Keratinocyte (primary cell): Measurements from ENCODE around the gene CYB5R4. TPM values are rescaled to one million over a fixed set of nuclear protein-coding genes. Genes with fewer than 3 reads are reported as not detected.
"Not testable (repeated sequence)": the region's sequence is repeated elsewhere in the genome, so short reads cannot be mapped to it uniquely, and the experiment has no call there.

ENCODE experiments used
- DNase-seq: peaks from one replicate; pipeline ENCODE4 v3.0.0-alpha.2; 2011; ENCODE audit warnings: low read depth, missing footprints, low spot score
- FAIRE-seq: peaks from 2 replicates; lab custom pipeline; 2011; peaks lifted over from hg19 to GRCh38; lab: Jason Lieb, UNC
- H2AFZ ChIP-seq: 2 replicates; pipeline ENCODE4 v1.6.0; 2012; ENCODE audit warnings: low read length, control low read depth, inconsistent platforms; ENCODE audit not compliant: control insufficient read depth
- H3K27ac ChIP-seq: 2 replicates; pipeline ENCODE4 v1.5.1; 2011; ENCODE audit warnings: low read length; ENCODE audit not compliant: control insufficient read depth, insufficient read depth
- H3K27me3 ChIP-seq: 3 replicates; pipeline ENCODE4 v1.6.0; 2011; ENCODE audit warnings: low read length; ENCODE audit not compliant: control insufficient read depth, insufficient read depth; ENCODE audit errors: extremely low read depth
- H3K36me3 ChIP-seq, 2 experiments: 2 replicates in 1 of 2; 3 replicates in 1 of 2; pipeline ENCODE4 v1.5.1; 2011; ENCODE audit warnings: low read length in 2 of 2, mild to moderate bottlenecking in 1 of 2; ENCODE audit not compliant: control insufficient read depth in 2 of 2, insufficient read depth in 2 of 2; ENCODE audit errors: extremely low read depth in 1 of 2
- H3K4me1 ChIP-seq: 3 replicates; pipeline ENCODE4 v1.5.1; 2011; ENCODE audit warnings: low read length; ENCODE audit not compliant: control insufficient read depth, insufficient read depth; ENCODE audit errors: extremely low read depth
- H3K4me2 ChIP-seq: 3 replicates; pipeline ENCODE4 v1.6.0; 2011; ENCODE audit warnings: low read depth, low read length; ENCODE audit not compliant: control insufficient read depth, insufficient read depth; ENCODE audit errors: extremely low read depth
- H3K4me3 ChIP-seq, 3 experiments: fragments of 200-600 bp in 1 of 3; sonication (generic) in 1 of 3; 2 replicates in 2 of 3; 3 replicates in 1 of 3; pipeline ENCODE4 v1.5.1; 2011 to 2016; ENCODE audit warnings: low read length in 3 of 3, mild to moderate bottlenecking in 3 of 3, control low read depth in 2 of 3, inconsistent platforms in 1 of 3, low read depth in 1 of 3, mixed read lengths in 1 of 3, mixed run types in 1 of 3, moderate library complexity in 1 of 3; ENCODE audit not compliant: control insufficient read depth in 2 of 3, insufficient read depth in 2 of 3; ENCODE audit errors: extremely low read depth in 1 of 3
- H3K79me2 ChIP-seq: 2 replicates; pipeline ENCODE4 v1.6.0; 2012; ENCODE audit warnings: low read length; ENCODE audit not compliant: control insufficient read depth, insufficient read depth
- H3K9ac ChIP-seq: 3 replicates; pipeline ENCODE4 v1.6.0; 2011; ENCODE audit warnings: low read length; ENCODE audit not compliant: control insufficient read depth, insufficient read depth; ENCODE audit errors: extremely low read depth
- H3K9me1 ChIP-seq: 3 replicates; pipeline ENCODE4 v1.6.0; 2011; ENCODE audit warnings: low read length; ENCODE audit not compliant: control insufficient read depth, insufficient read depth; ENCODE audit errors: extremely low read depth
- H3K9me3 ChIP-seq: 2 replicates; pipeline ENCODE4 v1.5.1; 2012; ENCODE audit warnings: low read depth, low read length; ENCODE audit not compliant: control insufficient read depth
- H4K20me1 ChIP-seq: 3 replicates; pipeline ENCODE4 v1.6.0; 2011; ENCODE audit warnings: low read length; ENCODE audit not compliant: control insufficient read depth, insufficient read depth; ENCODE audit errors: extremely low read depth
- CTCF ChIP-seq, 3 experiments: IDR thresholded peaks in 1 of 3; conservative IDR thresholded peaks in 1 of 3; optimal IDR thresholded peaks in 1 of 3; 2 replicates in 2 of 3; 3 replicates in 1 of 3; pipeline versions ENCODE3 to v1.5.1; 2011; ENCODE audit warnings: low read length in 3 of 3, mild to moderate bottlenecking in 3 of 3, moderate library complexity in 2 of 3, control low read depth in 1 of 3, inconsistent platforms in 1 of 3; ENCODE audit not compliant: insufficient read depth in 2 of 3; ENCODE audit errors: extremely low read depth in 1 of 3
- EZH2 ChIP-seq: IDR thresholded peaks from one replicate; pipeline ENCODE4 v1.6.1; 2012; ENCODE audit warnings: inconsistent platforms, mild to moderate bottlenecking, low read length, moderate library complexity
- dilution Hi-C: fragments of 300-500 bp; cut with MboI; formaldehyde crosslinking; loops from one replicate; pipeline ENCODE4 v1.7.0; 2020; ENCODE audit warnings: low sequenced_read_pairs; ENCODE audit not compliant: extremely low pct_ligation_motif_present
- polyA plus RNA-seq, 5 experiments: library from polyadenylated mRNA; depleted of rRNA in 3 of 5; stranded (reverse) in 3 of 5; stranded (forward) in 1 of 5; unstranded in 1 of 5; fragments of >200 nt; gene quantifications; 1 replicate in 1 of 5; 2 replicates in 3 of 5; 3 replicates in 1 of 5; pipeline versions ENCODE4 v1.2.1 to v1.2.3, GENCODE V29; 2011 to 2012; ENCODE audit warnings: missing spikeins in 2 of 5, low read depth in 1 of 5, low replicate concordance in 1 of 5

CYB5R4 gene
- polyA plus RNA-seq, 1 donor (not counting 4 experiments of a cell fraction or from before 2014, with no cell fraction given), result 14.0 TPM

- H2AFZ ChIP-seq, result no peak overlapping the region
- no peak overlapping the region for H3K4me3 ChIP-seq
- H3K9me3 ChIP-seq, result no peaks in the 10 kb centered on the region
- no peaks in the 10 kb centered on the region for H3K4me1 ChIP-seq
- H3K27ac ChIP-seq, result no peak overlapping the region
- no peaks in the 10 kb centered on the region for H3K79me2 ChIP-seq
- DNase-seq (no peak), FAIRE-seq (no peak)
- no peaks in the 10 kb centered on the region for H3K27me3 ChIP-seq
- H3K9ac ChIP-seq, result no peak overlapping the region
- dilution Hi-C loops, result no loop called here
- TF ChIP-seq CTCF (optimal IDR thresholded peaks at IDR 0.05 in 1 of 3, IDR thresholded peaks at IDR 0.05 in 1 of 3, conservative IDR thresholded peaks at IDR 0.05 in 1 of 3; ENCODE audit: extremely low read depth in 1 of 3, insufficient read depth in 2 of 3, low read length in 3 of 3) (no peak), EZH2 (no peak)
- no peaks in the 10 kb centered on the region for H3K9me1 ChIP-seq
- no peak overlapping the region for H3K4me2 ChIP-seq
- no peaks in the 10 kb centered on the region for H4K20me1 ChIP-seq
- no peaks in the 10 kb centered on the region for H3K36me3 ChIP-seq
Measured at GRCh38 chr6:83927470-83927869, 68.0 kb downstream of the CYB5R4 start.

- no peak overlapping the region for H3K4me2 ChIP-seq
- no peak overlapping the region for H2AFZ ChIP-seq
- H3K79me2 ChIP-seq, result no peaks in the 10 kb centered on the region
- H3K9ac ChIP-seq, result no peak overlapping the region
- no peaks in the 10 kb centered on the region for H4K20me1 ChIP-seq
- dilution Hi-C loops, result no loop called here
- DNase-seq (no peak), FAIRE-seq (no peak)
- H3K9me1 ChIP-seq, result no peaks in the 10 kb centered on the region
- no peaks in the 10 kb centered on the region for H3K9me3 ChIP-seq
- H3K36me3 ChIP-seq, result no peaks in the 10 kb centered on the region
- H3K4me3 ChIP-seq, result no peak overlapping the region
- no peak overlapping the region for H3K27ac ChIP-seq
- H3K4me1 ChIP-seq, result no peaks in the 10 kb centered on the region
- no peaks in the 10 kb centered on the region for H3K27me3 ChIP-seq
- TF ChIP-seq EZH2, result no peak
- no peak for TF ChIP-seq CTCF (optimal IDR thresholded peaks at IDR 0.05 in 1 of 3, IDR thresholded peaks at IDR 0.05 in 1 of 3, conservative IDR thresholded peaks at IDR 0.05 in 1 of 3; ENCODE audit: extremely low read depth in 1 of 3, insufficient read depth in 2 of 3, low read length in 3 of 3)
Measured at GRCh38 chr6:83928286-83928685, 68.8 kb downstream of the CYB5R4 start.

GRCh38 chr6:83946201-83946833, 86.8 kb downstream of the CYB5R4 start:
- H3K4me2 ChIP-seq, H3K4me1 ChIP-seq, H3K36me3 ChIP-seq, H3K79me2 ChIP-seq, H3K27me3 ChIP-seq, H3K9me1 ChIP-seq, DNase-seq, dilution Hi-C loops, FAIRE-seq, H3K9me3 ChIP-seq, H2AFZ ChIP-seq, H3K27ac ChIP-seq, H4K20me1 ChIP-seq, H3K9ac ChIP-seq, H3K4me3 ChIP-seq: not testable (repeated sequence)

GRCh38 chr6:83947983-83948382, 88.5 kb downstream of the CYB5R4 start:
- H3K27ac ChIP-seq, H3K36me3 ChIP-seq, DNase-seq, H3K9ac ChIP-seq, H3K4me1 ChIP-seq, H3K79me2 ChIP-seq, H3K9me3 ChIP-seq, H4K20me1 ChIP-seq, H2AFZ ChIP-seq, H3K4me2 ChIP-seq, H3K4me3 ChIP-seq, H3K27me3 ChIP-seq, FAIRE-seq, dilution Hi-C loops, H3K9me1 ChIP-seq: not testable (repeated sequence)
